HG02571 (cell line): ENCODE measurements around the gene TNFRSF8.
"Not testable (repeated sequence)": the region's sequence is repeated elsewhere in the genome, so short reads cannot be mapped to it uniquely, and the experiment has no call there.

ENCODE experiments used
- ATAC-seq: cut with Tn5 transposase; IDR thresholded peaks from one replicate; pipeline ENCODE4 v1.9.1; 2021; ENCODE audit warnings: mild to moderate bottlenecking, moderate library complexity; ENCODE audit not compliant: unreplicated experiment

The TNFRSF8 gene

DNA sequence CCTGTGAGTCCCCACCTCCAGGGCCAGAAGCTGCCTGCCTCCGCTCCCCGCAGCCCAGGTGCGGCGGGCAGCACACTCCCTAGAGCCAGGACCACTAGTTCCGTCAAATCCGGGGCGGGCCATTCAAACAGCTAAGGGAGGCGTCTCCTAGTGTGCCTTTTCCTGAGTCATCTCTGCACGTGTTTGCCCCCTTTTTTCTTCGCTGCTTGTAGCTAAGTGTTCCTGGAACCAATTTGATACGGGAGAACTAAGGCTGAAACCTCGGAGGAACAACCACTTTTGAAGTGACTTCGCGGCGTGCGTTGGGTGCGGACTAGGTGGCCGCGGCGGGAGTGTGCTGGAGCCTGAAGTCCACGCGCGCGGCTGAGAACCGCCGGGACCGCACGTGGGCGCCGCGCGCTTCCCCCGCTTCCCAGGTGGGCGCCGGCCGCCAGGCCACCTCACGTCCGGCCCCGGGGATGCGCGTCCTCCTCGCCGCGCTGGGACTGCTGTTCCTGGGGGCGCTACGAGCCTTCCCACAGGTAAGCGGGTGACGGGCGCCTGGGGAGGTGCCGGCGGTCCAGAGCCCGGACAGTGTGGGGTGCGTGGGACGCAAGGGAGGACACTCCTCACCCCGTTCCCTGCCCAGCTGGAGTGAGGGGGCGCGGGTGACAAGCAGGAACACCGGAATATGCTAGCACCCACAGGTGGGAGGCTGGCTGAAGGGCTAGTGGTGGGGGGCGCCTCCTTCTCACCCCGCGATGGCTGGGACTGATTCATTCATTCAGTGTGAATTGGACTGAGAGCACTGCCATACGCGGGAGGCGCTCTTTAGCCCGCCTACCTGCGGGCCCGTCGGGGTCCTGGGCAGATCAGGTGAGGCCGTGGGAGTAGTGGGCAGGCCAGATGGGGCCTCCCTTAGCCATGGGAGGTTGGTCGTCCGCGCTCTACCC, at the start of gene TNFRSF8:
Gene TNFRSF8, plus strand, starts transcription at position 163 of the 932 bp plus-strand sequence. Its CDS starts 296 bp downstream, at position 459.
- ATAC-seq: no peak

DNA sequence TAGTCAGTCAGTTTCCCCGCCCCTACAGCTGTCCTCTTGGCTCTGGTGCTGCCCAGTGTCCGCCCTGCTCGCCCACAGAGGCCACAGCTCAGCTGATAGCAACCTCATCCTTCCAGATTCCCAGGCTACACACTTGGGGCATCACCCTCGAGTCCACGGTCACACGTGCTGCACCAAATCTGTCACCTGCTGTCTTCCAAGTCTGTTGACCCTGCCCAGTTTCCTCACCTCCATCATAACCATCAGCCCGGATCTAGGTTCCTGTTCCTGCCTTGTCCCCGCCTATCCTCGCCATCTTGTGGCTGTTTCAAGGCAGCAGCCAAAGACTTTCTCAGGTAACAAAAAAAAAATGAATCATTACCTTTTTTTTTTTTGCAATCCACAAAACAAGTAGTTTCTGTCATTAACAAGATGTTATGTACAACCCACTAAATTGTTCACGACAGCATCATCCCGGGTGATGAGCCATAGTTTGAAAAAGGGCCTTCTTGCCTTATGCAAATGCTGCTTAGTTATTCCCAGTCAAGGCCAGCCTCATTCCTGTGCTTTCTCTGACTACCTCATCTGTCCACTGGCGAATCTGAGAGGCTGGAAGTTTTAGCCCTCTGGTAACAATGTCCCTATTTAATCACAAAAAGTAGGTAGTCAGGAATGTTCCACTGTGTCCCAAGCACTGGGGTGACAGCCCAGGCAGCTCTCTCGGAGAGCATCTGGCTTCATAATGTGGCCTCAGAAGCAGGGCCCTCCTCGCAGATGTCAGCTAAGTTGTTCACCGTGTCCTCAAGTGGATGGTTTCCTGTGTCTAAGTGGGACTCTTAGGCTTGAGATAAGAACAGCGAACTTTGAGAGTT, 48.7 kb upstream of the TNFRSF8 start:
- no peak for ATAC-seq

DNA sequence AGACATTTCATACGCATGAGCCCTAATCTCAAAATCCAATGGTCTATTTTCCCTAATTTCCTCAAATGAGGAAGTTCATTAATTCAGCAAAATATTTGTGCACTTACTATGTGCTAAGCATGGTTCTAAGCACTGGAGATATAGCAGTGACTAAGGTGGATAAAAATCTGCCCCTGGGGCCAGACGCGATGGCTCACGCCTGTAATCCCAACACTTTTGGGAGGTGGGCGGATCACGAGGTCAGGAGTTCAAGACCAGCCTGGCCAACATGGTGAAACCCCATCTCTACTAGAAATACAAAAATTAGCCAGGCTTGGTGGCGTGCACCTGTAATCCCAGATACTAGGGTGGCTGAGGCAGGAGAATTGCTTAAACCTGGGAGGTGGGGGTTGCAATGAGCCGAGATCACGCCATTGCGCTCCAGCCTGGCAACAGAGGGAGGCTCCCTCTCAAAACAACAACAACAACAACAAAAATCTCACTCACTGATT, 48.1 kb upstream of the TNFRSF8 start:
- no peak for ATAC-seq

DNA sequence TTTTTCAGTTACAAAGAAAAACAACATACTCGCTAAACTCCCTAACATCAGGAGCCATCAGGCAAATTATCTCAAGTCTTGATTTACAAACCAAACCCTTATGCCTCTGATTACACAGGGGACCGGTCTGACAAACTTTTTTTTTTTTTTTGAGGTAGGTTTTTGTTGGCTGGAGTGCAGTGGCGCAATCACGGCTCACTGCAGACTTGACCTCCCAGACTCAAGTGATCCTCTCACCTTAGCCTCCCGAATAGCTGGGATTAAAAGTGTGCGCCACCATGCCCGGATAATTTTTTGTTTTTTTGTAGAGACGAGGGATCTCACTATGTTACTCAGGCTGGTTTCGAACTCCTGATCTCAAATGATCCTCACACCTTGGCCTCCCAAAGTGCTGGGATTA, 47.6 kb upstream of the TNFRSF8 start:
- no peak for ATAC-seq

DNA sequence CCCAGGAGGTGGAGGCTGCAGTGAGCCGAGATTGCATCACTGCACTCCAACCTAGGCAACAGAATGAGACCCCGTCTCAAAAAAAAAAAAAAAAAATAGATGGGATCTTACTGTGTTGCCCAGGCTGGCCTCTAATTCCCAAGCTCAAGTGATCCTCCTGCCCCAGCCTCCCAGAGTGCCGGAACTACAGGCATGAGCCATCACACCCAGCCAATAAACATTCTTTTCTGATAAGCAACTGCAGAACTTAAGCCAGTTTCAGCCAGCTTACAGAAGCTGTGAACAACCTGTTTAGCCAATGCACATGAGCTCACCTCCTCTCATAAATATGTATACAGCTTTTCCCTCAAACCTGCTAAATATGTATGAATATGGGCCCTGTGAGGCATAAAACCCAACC, 46.9 kb upstream of the TNFRSF8 start:
- no peak for ATAC-seq

DNA sequence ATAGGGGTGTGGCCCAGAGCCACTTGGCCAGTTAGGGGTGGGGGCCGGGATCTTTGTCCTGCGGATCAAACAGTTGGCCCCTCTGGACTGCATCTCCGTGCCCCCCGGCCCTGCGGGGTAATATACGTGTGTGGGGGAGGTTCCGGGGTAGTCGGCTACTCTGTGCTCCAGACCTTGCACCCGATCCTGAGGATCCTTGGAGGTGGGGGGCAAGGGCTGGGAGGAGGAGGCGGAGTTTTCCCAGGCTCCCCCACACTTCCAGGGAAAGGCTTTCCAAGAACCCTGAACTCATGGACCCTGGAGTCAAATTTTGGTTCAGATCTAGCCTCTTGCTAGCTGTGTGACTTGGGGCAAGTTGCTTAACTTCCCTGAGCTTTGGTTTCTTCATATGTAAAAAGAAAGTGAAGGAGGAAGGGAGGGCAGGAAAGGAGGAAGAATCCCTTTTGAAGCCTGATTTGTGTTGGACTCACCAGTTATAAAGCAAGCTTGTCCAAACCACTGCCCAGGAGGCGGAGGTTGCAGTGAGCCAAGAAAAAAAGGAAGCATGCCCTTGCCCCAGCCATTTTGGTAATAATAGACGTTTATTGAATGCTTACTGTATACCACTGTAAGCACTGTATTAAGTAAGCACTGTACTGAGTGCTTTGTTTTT, 43.1 kb upstream of the TNFRSF8 start:
- ATAC-seq: no peak

DNA sequence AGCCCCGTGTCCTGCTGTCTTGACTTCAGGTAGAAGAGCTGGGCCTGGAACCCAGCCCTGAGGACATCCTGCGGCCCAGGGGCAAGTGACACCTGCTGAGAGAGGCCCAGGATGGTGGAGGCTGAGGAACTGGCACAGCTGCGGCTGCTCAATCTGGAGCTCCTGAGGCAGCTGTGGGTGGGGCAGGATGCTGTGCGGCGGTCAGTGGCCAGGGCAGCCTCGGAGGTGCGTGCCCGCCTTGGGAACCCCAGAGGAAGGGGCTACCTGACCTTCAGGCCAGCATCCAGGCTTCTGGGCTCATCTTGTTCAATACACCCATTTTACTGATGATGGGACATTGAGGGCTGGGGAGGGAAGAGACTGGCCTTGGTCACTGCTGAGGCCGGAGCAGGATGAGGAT, 41.5 kb upstream of the TNFRSF8 start:
- no peak for ATAC-seq

DNA sequence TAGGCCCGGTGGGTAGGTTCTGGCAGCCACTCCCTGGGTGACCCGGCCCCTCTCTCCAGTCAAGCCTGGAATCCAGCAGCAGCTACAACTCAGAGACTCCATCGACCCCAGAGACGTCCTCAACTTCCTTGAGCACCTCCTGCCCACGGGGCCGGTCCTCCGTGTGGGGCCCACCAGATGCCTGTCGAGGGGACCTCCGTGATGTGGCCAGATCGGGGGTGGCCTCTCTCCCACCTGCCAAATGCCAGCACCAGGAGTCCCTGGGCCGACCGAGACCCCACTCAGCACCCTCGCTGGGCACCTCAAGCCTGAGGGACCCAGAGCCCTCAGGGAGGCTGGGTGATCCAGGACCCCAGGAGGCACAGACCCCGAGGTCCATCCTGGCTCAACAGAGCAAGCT, 41.1 kb upstream of the TNFRSF8 start:
- no peak for ATAC-seq

DNA sequence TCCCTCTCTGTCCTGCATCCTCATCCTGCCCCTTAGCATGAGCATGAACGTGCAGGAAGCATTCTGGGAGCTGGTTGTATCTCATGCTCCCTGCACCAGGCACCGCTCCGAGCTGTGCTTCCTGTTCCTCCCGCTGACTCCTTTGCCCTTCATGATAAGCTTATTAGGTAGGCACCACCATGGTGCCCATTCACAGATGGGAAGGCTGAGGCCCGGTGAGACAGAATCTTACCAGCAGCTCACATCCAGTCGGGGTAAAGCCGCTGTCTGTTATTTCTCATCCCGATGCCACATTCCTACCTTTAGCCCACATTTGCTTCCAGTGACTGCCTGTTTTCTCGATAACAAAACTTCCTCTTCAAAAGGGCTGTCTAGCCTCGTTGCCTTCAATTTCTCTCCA, 36.5 kb upstream of the TNFRSF8 start:
- no peak for ATAC-seq

DNA sequence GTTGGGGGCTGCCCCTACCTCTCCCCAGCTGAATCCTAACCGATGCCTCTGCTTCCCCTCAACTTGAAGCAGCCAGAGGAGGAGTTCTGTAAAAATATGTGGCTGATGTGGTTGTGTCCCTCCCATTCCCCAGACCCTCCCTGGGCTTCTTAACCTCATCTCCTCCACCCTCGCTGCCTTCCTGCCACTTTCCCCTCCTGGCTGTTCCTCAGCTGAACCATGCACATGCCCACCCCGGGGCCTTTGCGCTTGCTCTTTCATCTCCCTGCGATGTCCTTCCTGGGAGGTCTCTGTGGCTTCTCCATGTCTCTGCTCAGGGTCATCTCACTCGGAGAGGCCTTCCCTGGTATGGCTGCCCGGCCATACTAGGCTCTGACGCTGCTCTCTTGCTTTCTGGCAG, 34.9 kb upstream of the TNFRSF8 start:
- no peak for ATAC-seq

DNA sequence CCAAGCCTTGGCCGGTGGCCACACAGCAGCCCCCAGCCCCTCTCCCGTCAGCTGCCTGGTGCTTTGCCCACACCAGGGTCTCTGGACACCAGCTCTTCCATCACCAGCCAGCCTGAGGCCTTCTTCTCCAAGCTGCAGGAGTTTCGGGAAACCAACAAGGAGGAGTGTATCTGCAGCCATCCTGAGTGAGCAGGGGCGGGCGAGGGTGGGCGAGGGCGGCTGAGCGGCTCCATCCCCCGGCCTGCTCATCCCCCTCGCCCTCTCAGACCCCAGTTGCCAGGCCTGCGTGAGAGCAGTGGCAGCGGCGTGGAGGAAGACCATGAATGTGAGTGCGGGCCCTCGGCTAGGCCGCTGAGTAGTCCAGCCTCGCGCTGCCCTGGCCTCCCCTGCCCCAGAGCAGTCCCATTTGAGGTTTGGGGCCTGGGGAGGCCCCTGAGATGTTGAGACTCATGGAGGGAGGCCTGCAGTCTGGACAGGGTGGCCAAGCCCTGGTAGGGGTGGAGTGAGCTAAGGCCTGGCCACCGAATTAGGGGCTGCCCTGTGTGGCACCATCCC, 34.1 kb upstream of the TNFRSF8 start:
- ATAC-seq: no peak

DNA sequence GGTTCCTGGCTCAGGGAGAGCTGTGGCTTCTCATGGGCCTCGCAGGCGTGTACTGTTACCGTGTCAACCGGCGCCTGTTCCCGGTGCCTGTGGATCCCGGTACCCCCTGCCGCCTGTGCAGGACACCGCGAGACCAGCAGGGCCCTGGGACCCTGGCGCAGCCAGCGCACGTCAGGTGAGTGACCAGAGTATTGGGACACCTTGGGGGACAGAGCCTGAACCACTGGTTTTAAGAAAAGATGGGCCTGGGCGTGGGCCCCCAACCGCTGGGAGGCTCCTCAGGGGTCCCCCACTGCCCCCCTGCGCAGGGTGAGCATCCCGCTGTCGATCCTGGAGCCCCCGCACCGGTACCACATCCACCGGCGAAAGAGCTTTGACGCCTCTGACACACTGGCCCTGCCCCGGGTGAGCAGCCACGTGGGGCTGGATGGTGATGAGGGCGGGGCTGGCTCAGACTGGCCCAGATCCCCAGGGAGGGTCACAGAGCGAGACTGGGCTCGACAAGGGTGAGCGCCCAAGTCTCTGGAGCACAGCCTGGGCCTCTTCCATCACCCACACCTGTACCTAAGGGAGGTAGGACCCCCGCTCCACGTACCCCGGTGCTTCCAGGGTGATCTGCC, 33.3 kb upstream of the TNFRSF8 start:
- ATAC-seq: no peak

DNA sequence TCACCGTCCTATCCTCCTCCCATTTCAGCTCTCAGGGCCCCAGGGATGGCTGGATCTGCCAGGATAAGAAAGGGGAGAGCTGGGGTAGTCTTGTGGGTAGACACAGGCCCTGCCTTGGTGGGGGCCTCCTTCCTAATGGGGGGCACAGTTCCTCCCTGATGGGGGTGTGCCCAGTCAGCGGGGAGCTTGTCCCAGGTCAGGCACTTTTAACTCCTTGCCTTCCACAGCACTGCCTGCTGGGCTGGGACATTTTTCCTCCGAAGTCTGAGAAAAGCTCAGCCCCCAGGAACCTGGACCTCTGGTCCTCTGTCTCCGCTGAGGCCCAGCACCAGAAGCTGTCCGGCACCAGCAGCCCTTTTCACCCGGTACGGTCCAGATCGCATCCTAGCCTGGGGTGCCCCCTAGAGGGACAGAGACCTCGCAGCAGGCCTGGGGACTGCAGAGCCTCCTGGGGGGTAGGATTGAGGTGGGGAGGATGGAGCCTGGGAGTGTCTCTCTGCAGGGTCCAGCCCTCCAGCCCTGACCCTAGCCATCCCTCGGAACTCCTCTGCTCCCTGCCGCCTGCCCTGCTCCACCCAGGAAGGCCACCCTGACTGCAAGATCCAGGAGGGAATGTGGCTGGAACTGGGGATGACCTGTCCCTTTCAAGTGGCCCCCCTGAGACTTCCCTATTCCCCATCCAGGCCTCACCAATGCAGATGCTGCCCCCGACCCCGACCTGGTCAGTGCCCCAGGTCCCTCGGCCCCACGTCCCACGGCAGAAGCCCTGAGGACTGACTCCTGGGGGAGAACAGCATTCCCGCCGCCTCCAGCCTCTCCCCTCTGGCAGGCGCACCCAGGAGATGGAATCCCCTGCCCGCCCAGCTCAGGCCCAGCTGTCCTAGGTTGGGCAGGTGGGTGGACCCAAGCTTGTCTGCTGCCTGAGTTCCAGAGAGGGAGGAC, 31.8 kb upstream of the TNFRSF8 start:
- no peak for ATAC-seq

DNA sequence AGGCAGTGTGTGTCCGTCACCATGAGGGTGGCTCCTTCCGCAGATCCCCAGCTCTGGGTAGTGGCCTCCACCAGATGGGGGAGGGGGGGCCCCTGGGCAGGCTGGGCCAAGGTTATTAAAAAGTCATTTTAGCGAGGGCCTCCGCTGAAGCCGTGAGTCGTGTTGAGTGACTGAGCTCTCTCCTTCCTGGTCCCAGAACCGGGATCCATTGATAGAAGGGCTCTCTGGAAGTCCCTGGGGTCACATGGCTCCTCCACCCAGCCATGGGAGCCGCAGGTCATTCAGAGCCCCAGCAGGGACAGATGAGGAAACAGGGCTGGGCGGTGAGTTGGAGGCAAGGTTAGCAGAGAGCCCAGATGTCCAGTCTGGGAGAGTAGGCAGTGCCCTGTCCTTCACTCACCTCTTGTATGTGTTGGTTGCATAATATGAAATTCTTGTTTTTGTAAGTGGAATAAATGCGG, 30.9 kb upstream of the TNFRSF8 start:
- no peak for ATAC-seq

DNA sequence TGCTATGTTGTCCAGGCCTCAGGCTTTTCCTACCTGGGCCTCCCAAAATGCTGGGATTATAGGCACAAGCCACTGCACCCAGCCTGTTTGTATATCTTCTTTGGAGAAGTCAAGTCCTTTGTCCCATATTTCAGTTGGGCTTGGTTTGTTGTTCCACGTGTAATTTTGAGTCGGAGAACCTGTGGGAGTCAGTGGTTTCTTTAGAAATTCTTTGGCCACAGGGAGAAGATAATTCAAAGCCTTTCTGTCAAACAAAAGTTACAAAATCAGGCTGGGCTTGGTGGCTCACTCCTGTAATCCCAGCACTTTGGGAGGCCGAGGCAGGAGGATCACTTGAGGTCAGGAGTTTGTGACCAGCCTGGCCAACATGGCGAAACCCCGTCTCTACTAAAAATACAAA, 29.7 kb upstream of the TNFRSF8 start:
- not testable (repeated sequence) for ATAC-seq

DNA sequence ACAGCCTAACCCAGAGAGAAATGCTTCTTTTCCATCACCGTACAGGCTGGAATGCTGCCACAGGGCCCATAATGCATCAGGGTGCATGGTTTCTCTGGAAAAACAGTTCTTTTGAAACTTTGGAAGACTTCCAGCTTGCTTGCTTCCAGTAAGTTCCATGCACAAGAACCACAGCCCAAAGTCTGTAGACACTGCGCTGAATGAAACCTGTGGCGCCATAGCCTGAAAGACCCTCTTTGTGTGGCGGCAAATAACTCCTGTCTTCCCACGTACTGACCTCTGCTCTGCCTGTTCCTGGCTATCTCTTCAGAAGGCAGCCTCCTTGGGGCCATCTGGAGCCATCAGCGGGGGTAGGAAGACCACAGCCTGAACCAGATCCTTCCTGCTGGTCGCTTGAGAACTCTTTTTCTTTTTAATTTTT, 28.7 kb upstream of the TNFRSF8 start:
- ATAC-seq: no peak

DNA sequence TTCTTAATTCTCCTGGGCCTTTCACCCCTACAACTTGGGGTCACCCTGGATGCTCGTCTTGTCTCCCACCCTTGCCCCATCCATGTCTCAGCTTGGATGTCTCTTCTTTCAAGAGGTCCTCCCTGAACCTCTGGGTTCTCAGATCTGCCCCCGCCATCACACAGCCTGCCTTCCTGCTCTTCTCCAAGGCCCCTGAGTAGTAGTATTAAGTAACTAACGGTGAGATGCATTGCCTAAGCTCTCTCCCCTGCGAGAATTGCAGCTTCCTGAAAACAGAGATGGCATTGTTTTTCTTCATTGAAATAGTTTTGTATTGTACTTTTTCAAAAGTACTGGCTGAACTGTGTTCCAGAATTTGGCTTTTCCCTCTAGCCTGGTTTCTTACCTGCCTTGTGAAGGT, 27.8 kb upstream of the TNFRSF8 start:
- ATAC-seq: no peak

DNA sequence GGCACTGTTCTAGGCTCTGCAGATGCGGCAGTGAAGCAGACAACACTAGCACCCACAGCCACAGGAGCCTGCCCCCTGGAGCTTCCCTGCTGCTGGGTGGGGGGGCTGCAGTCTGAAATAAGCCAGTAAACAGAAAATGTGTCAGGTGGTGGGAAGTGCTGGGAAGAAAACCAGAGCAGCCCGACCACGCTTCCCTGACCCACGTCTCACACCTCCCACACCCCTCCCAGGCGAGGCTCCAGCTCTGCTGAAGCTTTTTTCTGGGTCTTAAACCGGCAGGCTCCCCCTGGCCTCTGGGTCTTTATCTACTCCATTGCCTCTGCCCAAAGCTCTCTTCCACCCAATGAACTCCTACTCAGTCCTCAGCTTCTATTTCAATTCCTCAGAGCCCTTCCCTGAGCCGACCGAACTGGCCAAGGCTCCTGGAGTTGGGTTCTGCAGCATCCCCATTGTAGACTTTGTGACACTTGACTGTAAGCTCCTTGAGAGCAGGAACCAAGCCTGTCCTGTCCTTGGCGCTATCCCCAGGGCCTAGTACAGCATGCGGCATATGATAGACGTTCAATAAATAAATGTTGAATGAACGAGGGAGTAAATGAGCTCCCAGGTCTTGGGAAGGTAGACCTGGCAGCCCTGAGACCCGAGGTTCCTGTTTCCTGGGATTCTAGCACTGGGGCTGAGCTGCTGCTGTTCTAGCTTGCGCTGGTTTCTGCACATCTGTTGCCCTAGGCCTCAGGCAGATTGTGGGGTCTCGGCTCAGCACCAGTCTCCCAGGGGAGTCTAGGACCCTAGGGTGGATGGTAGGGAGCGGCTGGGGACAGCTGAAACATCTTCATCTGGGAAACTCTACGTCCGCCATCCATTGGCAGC, 25.4 kb upstream of the TNFRSF8 start:
- no peak for ATAC-seq
